Fibroblast of the aortic adventitia (primary cell): ENCODE data around the gene AGAP3. TPM values are rescaled to one million over a fixed set of nuclear protein-coding genes. Genes with fewer than 3 reads are reported as not detected.

Experiments
- DNase-seq: peaks from one replicate; pipeline ENCODE4 v3.0.0-alpha.2; 2010; ENCODE audit warnings: low read depth
- H3K4me3 ChIP-seq: 2 replicates; pipeline ENCODE4 v1.5.1; 2011; ENCODE audit warnings: low read depth, mild to moderate bottlenecking, control low read depth, low read length, moderate library complexity
- CTCF ChIP-seq: IDR thresholded peaks from 2 replicates; pipeline ENCODE4 v1.5.1; 2011; ENCODE audit warnings: mild to moderate bottlenecking, low read length, control low read depth, inconsistent platforms; ENCODE audit not compliant: insufficient read depth
- total RNA-seq: library from RNA; depleted of rRNA; stranded (reverse); fragments of >200 nt; gene quantifications from 2 replicates; pipeline ENCODE4 v1.2.3, GENCODE V29; 2012; ENCODE audit warnings: low replicate concordance

The AGAP3 gene
- total RNA-seq, 1 donor: 50.2 TPM

- H3K4me3 ChIP-seq: peak overlapping the region; percentile 83
- no peak for DNase-seq
- no peak for TF ChIP-seq CTCF
Observed at GRCh38 chr7:151089893-151090730, 3.8 kb downstream of the AGAP3 start.

GRCh38 chr7:151091003-151091402, 4.7 kb downstream of the AGAP3 start:
- no peak for TF ChIP-seq CTCF
- DNase-seq: no peak
- H3K4me3 ChIP-seq: no peak overlapping the region

- DNase-seq: no peak
- TF ChIP-seq CTCF: peak; percentile 57
- no peak overlapping the region for H3K4me3 ChIP-seq
Observed at GRCh38 chr7:151091431-151091830, 5.2 kb downstream of the AGAP3 start.

- no peak for DNase-seq
- TF ChIP-seq CTCF: no peak
- no peak overlapping the region for H3K4me3 ChIP-seq
Observed at GRCh38 chr7:151091988-151092387, 5.7 kb downstream of the AGAP3 start.

GRCh38 chr7:151093748-151094147, 7.5 kb downstream of the AGAP3 start:
- DNase-seq: no peak
- no peak overlapping the region for H3K4me3 ChIP-seq
- no peak for TF ChIP-seq CTCF

GRCh38 chr7:151094675-151095074, 8.4 kb downstream of the AGAP3 start:
- H3K4me3 ChIP-seq: no peak overlapping the region
- DNase-seq: no peak
- no peak for TF ChIP-seq CTCF
